Activated CD4-positive, alpha-beta T cell treated with anti-CD3 and anti-CD28 coated beads, Interleukin-2, amount 50 U/mL, for 16 hours (primary cell): ENCODE measurements around the gene CPLX1.

Experiments
- DNase-seq: peaks from one replicate; pipeline ENCODE4 v3.0.0-alpha.2; 2020

The CPLX1 gene

DNA sequence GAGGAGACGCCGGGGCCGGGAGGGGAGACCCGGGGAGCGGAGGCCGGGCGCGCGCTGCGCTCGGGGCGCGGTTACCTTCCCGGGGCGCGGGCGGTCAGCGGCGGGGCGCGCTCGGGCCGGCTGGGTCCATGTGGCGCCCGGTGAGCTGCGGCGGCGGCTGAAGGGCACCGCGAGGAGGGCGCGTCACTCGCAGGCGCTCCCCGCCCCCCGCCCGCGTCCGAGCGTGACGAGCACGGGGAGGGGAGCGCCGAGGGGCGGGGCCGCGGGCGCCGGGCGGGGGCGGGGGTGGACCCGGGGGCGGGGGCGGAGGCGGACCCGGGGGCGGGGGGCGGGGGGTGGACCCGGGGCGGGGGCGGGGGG, at the start of gene CPLX1:
Gene CPLX1 (minus strand): TSS at position 159 of the 360 bp plus-strand sequence. CDS start 1,607 bp downstream, outside the sequence.
- DNase-seq, result no peak

DNA sequence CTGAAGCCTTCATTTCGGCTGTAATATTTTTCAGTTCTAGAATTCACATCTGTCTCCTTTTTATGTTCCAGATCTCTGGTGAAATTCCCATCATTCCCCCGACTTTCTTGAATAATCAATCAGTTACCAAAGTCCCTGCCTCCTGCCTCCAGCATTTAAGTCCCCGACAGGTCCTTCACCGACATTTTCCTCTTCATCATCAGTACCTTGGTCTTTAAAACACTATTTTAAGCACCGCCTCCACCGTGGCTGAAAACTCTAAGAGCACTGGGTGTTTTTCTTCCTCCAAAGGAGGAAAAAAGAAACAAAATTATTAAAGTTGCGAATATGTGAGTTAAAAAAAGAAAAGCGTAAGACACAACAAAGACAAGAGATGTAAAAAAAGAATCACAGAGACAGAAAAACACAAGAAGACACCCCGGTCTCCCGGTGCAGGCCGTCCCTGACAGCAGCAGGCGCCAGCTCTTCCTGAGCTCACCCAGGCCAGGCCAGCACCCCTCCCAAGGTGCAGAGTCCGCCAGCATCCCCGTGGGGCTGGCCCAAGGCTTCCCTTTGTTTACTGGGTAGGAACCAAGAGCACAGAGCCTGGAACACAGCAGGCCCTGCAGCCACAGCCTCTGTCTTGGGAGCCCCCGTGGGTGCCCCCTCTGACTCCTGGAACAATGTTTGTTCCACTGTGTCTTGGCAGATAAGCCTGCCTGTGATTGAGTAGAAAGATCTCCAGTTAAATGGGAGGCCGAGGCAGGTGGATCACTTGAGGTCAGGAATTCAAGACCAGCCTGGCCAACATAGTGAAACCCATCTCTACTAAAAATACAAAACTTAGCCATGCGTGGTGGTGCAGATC, 49.3 kb upstream of the CPLX1 start:
- no peak for DNase-seq

DNA sequence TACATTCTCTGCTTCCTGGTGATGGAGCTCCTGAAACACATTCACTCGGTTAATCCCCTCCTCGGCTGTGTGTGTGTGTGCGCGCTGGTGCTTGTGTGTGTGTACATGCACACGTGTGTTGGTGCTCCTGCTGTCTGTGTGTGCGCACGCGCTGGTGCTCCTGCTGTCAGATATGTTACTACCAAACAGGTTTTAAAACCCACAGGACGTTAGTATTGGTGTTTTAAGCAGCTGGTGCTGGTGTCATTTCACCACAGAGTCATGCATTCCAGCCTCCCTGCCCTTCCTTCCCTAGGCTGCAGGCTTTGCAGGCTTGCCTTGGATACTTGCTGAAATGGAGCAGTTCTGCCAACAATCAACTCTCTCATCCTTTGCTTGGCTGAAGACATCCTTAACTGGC, 48.1 kb upstream of the CPLX1 start:
- no peak for DNase-seq

DNA sequence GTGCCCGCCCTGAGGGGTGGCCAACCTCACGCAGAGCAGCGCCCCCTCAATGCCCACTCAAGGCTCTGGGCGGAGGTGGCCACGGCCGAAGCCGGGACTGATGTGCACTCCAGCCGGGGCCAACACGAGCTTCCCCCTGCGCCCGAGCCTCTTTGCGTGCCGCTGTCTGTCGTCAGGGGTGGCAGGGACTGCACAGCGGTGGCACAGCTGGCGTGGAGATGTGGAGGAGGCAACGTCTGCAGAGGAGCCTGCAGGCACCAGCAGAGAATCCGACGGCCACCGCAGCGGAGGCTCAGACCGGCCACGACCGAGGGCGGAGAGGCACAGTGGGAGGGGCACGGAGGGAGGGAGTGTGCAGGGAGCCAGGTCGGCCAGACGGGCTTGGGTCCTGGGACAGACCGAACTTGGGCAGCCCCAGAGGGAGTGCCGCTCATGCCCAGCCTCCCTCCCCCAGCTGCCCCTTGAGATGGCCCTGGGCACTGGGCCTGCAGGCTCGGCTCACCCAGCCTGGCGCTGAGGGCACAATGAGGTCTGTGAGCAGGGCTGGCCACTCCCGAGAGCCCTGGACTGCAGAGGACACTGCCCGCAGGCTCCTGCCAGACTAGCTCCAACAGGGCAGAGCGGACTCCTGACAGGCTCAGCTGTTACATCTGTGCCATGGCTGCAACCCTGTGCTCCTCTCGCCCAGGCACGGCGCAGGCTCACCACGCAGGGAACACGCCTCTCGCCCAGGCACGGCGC, 46.5 kb upstream of the CPLX1 start:
- DNase-seq, result no peak

DNA sequence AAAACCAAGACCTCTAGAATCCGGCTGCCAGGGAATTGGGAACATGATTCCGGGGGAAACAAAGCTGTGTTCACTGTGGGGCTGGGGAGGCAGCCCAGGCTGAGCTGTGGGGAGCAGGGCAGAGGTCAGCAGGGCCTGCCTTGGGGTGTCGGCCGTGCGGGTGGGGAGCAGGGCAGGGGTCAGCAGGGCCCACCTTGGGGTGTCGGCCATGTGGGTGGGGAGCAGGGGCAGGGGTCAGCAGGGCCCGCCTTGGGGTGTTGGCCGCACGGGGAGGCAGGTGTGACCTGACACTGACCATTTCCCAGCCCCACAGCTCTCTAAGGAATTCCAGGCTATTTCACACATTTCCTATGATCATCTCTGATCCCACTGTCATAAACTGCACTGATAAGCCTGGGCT, 45.6 kb upstream of the CPLX1 start:
- DNase-seq, result no peak

DNA sequence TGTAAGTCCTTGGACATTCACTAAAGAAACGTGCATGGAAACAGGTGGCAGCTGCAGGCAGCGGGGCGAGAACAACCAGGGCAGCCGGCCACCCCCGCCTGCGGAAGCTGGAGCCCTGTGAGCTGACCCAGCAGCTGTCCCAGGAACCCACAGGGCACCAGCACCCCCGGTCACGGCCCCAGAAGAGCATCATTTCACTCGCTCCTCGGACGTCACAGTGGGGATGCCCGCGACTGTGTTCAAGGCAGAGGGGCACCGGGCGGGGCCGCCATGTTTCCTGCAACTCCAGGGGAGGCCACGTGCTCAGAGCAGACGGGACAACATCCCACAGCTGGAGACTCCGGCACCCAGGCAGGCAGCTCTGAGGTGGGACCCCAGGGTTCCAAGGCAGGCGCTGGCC, 45.0 kb upstream of the CPLX1 start:
- no peak for DNase-seq

DNA sequence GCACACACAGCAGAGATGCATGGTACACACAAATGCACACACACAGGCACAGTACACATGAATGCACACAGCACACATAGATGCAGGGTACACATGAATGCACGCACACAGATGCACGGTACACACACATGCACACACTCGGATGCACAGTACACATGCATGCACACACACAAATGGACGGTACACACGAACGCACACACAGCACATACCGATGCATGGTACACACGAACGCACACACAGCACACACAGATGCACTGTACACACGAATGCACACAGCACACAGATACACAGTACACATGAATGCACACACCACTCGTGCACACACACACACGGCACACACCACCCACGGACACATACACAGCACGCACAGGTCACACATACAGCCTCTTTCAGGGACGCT, 43.8 kb upstream of the CPLX1 start:
- DNase-seq, result no peak

DNA sequence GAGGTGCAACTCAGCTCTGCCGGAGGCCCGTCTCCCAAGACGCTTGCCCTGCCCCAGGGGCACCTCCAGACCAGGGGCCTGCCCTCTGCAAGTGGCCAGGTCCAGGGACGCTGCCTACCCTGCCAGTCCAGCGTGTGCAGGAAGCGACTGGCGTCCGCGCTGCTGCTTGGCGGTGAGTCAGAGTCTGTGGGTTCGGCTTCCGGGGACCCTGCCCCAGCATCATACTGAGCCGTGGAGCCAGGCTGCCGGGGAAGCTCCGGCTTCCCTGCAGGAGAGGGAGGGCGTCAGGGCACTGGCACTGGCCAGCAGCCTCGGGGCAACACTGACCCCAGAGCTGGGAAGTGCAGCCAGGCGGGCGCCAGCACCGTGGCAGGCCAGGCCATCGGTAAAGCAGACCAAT, 42.5 kb upstream of the CPLX1 start:
- no peak for DNase-seq

DNA sequence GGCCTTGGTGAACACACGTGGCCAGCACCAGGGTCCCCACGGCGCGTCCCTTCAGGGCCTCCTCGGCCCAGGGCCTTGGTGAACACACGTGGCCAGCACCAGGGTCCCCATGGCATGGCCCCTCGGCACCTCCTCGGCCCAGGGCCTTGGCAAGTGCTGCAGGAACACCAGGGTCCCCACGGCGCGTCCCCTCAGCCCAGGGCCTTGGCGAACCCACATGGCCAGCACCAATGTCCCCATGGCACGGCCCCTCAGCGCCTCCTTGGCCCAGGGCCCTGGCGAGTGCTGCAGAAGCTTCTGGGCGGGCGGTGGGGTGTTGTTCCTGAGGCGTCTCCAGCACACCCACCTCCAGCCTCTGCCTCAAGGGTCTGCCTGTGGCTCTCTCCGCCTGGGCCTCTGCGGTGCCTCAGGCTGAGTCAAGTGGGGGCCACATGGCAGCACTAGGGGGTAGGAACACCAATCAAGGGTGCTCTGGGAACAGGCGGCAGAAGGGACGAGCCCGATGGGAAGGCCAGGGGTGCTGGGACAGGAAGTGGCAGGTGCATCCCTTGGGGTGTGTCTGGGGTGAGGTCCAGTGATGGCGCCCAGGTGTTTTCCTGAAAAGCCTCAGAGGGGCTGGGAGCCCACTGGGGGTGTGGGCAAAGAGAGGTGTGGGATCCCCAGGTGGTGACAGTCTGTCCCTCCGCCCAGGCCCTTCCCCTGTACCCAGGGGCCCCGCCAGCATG, 41.8 kb upstream of the CPLX1 start:
- DNase-seq, result no peak

DNA sequence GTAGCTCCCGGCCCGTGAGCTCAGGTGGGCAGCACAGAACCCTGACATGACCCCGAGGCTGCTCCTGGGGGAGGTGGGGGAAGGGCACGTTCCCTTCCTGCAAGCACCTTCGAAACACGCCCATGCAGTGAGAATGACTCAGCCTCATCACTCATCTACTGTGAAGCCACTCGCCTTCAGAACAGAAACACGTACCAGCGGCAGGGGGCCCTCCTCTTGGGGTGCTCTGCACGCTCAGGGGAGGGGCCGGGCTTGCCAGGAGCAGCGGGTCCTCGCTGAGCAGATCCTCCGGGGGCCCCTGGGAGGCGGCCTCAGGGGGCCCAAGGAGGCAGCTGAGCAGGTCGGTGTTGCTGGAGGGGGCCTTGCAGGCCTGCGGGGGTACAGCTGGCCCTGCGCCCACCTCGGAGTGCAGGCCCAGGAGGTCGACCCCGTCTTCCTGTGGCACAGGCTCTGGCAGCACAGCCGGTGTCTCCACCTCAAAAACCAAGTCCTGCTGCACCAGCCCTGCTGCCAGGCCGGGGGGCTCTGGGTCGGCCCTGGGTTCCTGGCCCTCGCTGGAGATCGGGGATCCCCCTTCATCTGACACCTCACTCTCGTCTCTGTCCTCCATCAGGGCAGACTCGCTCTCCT, 40.9 kb upstream of the CPLX1 start:
- DNase-seq, result peak; percentile 16

DNA sequence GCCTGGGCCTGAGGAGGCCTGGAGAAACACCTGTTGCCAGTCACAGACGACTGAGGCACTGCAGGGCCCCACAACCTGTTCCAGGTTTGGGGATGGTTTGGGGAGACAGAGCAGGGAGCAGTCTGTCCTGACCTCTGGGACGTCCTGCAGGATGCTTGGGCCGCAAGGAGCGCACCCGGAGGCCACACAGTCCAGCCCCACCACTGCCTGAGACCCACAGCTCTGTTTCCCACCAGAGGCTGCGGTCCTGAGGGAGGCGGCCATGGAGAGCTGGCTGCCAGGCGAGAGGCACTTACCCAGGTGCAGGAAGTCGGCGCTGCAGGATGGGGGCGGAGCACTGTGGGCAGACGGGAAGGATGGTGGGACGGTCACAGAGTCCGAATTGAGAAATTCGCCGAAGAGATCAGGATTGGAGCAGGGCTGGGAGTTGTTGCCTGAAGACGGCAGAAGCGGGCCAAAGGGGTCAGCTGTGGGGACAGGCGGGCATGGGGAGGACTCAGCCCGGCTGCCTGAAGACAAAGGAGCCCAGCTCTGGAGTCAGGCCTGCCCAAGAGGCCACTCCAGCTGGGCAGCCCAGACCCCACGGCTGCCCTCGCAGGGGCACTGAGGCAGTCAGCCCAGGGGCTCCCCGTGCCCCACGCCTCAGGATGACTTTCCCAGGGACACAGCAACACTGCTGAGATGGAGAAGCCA, 40.3 kb upstream of the CPLX1 start:
- DNase-seq, result no peak

DNA sequence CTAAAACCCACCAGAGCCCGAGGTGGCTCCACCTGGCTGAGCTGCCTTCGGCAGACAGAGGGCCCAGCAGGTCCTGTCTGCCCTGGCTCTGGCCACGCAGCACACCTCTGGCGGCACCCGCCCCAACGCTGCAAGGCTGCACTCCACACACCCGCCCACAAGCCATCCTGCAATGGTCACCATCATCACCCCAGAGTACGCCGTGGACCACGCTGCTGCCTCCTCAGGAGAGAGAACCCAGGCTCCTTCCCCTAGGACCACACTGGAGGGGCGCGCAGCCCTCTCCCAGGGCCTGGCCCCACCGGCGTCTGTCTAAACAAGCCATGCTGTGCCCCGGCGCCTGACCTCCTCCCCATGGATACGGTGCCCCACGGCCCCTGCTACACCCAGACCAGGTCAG, 39.6 kb upstream of the CPLX1 start:
- no peak for DNase-seq

DNA sequence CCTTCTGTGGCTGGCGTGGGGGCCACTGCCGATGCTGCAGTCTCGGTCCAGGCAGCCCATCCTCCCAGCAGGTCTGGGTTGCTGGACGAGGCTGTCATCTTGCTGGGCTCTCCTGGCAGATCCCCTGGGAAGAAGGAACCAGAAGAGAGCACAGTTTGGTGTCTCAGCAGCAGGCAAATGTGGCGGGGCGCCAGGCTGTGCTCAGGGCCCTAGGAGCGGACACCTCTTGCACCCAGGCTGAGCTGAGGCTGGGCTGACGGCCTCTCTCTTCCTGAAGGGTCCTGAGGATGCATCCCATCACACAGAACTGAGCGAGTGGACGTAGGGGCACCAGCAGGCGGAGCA, 39.2 kb upstream of the CPLX1 start:
- no peak for DNase-seq

DNA sequence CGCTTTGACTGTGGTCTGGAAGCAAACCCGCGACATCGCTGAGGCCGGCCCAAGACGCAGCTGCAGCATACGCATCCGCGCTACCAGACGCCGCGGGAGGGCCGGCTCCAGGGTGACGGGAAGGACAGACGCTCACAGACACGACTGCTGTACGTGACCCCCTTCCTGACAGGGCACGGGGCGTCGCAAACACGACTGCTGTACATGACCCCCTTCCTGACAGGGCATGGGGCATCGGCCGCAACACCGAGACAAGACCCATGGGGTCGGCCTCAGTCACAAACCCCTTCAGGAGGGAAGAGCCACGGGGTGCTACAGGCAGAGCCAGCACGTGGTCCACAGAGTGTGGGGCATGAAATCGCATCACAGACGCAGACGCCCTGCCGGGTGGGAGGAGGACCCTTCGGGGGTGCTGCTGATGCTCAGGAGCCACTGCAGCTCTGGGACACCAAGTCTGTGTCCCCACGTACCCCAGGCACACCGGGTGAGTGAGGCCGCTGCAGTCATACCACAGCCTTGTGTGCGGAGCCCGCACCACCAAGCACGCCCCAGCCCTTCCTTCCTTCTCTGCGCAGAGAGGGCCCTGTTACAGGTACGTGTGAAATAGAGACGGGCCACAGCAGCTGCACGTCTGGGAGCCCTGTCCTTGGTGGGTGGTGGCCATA, 38.7 kb upstream of the CPLX1 start:
- DNase-seq, result no peak

DNA sequence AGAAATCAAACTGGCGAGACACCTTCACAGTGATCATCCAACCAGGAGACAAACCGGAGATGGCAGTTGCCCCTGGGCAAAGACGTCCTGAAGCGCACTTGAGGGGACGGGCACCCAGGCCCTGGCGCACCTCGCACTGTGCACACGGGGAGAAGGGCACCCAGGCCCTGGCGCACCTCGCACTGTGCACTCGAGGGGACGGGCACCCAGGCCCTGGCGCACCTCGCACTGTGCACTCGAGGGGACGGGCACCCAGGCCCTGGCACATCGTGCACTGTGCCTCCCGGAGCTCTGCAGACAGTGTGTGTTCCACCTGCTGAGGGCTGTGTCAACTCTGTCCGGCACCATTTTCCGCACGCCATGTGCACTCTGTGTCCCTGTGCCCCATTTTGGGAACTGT, 34.6 kb upstream of the CPLX1 start:
- no peak for DNase-seq

DNA sequence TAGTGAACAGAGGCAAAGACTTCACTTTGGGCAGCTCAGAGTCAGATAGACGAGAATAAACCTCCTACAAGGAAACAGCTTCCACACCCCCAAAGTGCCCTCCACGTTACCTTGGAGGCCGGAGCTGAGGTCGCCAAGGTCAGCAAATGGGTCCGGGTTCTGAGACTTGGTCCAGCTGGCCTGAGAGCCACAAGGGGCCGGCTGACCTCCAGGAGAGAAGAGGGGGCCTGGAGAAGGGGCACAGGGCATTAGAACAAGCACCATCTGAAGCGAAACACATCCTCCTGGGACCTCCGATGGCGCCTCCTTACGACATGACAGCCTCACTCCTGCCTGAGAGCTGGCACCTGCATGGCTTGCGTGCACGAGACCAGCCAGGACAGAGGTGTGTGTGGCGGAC, 33.6 kb upstream of the CPLX1 start:
- no peak for DNase-seq

DNA sequence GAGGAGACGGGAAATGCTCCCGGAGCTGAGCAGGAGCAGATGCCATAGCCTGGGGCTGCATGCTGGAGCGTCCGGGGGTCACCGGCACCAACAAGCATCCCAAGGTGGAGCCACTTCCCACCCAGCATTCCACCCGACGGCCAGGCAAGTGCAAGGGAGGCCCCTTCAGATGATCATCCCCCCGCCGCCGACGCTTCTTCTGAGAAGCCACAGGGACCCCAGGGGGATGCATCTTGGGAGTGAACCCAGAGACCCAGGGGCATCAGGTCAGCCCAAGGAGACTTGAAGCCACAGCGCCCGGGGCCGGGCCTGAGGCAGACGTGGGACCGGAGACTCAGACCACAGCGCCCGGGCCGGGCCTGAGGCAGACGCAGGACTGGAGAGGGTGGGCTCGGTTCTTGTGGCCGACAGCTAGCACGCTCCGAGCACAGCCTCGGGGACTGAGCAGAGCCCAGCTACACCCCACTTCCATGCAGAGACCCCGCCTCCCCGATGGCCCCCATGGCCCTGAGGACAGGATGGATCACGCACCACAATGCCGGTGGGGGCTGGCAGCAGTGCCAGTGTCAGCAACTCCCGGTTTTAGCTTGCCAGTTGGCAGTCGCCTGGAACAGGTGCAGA, 33.0 kb upstream of the CPLX1 start:
- no peak for DNase-seq

DNA sequence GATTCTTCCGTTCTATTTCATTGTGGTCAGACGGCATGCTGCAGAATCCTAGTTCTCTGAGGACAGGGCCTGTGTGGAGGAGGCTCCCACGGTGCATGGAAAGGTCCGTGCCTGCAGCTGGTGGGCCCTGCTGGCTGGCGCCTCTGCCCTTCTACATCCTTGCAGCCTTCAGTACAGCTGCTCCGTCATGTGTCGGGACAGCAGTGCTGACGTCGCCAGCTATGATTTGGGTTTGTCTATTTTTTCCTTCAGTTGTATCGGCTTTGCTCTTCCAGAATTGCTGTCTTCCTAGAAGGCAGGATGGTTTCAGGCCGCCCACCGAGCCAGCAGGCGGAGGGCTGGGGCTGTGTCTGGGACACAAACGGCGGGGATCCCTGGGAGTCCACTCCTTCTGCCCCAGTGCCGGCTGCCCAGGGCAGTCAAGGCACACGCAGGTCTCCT, 32.1 kb upstream of the CPLX1 start:
- DNase-seq, result no peak

DNA sequence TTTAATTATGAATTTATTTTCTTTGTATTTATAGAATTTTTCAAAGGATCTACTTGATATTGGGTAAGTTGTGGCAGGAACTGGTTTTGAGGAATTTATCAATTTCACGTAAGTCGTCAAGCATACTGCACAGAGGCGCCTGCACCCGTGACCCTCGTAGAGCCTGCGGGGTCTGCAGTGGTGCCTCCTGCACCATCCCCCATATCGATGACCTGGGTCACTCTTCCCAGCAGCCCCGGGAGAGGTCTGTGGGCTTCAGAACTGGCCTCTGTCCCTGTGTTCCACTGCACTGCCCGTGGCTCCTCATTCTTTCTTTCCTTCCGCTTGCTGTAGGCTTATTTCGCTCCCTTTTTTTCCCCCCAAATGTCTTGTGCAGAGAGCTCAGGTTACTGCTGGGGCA, 31.5 kb upstream of the CPLX1 start:
- no peak for DNase-seq

DNA sequence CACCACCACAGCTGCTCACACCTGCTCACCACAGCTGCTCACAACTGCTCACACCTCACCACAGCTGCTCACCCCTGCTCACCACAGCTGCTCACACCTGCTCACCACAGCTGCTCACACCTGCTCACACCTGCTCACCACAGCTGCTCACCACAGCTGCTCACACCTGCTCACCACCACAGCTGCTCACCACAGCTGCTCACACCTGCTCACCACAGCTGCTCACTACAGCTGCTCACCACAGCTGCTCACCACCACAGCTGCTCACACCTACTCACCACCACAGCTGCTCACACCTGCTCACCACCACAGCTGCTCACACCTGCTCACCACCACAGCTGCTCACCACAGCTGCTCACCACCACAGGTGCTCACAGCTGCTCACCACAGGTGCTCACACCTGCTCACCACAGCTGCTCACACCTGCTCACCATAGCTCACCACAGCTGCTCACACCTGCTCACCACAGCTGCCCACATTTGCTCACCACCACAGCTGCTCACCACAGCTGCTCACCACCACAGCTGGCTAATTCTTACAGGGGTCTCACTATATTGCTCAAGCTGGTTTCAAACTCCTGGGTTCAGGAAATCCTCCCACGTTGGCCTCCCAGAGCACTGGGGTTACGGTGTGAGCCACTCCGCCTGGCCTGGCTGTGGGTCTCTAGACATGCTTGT, 30.4 kb upstream of the CPLX1 start:
- DNase-seq, result peak; percentile 9

DNA sequence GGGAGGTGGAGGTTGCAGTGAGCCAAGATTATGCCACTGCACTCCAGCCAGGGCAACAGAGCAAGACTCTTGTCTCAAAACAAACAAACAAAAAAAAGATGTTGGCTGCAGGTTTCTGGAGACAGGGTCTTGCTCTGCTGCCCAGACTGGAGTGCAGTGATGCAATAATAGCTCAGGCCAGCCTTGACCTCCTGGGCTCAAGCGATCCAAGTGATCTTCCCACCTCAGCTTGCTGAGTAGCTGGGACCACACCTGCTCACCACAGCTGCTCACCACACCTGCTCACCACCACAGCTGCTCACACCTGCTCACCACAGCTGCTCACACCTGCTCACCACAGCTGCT, 29.9 kb upstream of the CPLX1 start:
- no peak for DNase-seq
